ENCODE measurements around the gene DHPS.
A peak's percentile ranks its signal among the peaks of the same experiment; 100 is the strongest.

DHPS gene

GRCh38 chr19:12669270-12670158 lies 12.2 kb downstream of the DHPS start:
- Histone ChIP-seq H3K36me3 (ENCODE audit: control insufficient read depth, low read length) (peaks cover 34% of the 10 kb centered on the region), H3F3A (ENCODE audit: control insufficient read depth, insufficient read depth) (0 out of 2 replicates have a peak, but pooled peaks cover 3% of the 10 kb centered on the region), H3K4me3 (ENCODE audit: low read length) (peak overlapping the region; percentile 89), H3K79me2 (ENCODE audit: control insufficient read depth, low read length) (peaks cover 59% of the 10 kb centered on the region), H3K27ac (ENCODE audit: low read depth, low read length) (peak overlapping the region; percentile 70), H3K4me2 (ENCODE audit: low read length) (peak overlapping the region; percentile 92), H3K9me2 (replicated peaks; ENCODE audit: control insufficient read depth, low read length) (no peaks in the 10 kb centered on the region), H3K27me3 (ENCODE audit: control insufficient read depth, low read length) (no peaks in the 10 kb centered on the region), H3K9me3 (ENCODE audit: control insufficient read depth, insufficient read depth, low read length) (no peaks in the 10 kb centered on the region), H3K4me1 (ENCODE audit: control insufficient read depth, low read length) (peaks cover 43% of the 10 kb centered on the region), H4K20me1 (ENCODE audit: control insufficient read depth, insufficient read depth, low read depth, low read length) (no peaks in the 10 kb centered on the region)
- TF ChIP-seq, protein P1, sequence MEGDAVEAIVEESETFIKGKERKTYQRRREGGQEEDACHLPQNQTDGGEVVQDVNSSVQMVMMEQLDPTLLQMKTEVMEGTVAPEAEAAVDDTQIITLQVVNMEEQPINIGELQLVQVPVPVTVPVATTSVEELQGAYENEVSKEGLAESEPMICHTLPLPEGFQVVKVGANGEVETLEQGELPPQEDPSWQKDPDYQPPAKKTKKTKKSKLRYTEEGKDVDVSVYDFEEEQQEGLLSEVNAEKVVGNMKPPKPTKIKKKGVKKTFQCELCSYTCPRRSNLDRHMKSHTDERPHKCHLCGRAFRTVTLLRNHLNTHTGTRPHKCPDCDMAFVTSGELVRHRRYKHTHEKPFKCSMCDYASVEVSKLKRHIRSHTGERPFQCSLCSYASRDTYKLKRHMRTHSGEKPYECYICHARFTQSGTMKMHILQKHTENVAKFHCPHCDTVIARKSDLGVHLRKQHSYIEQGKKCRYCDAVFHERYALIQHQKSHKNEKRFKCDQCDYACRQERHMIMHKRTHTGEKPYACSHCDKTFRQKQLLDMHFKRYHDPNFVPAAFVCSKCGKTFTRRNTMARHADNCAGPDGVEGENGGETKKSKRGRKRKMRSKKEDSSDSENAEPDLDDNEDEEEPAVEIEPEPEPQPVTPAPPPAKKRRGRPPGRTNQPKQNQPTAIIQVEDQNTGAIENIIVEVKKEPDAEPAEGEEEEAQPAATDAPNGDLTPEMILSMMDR (IDR thresholded peaks at IDR 0.05; ENCODE audit: low read depth, low read length, poor library complexity, severe bottlenecking), result peak; percentile 9
- TF ChIP-seq EZH2phosphoT487 (IDR thresholded peaks at IDR 0.05; ENCODE audit: borderline replicate concordance, low read length), result no peak

- no peaks in the 10 kb centered on the region for H3K27me3 ChIP-seq (ENCODE audit: control insufficient read depth, low read length)
- H3K4me2 ChIP-seq (ENCODE audit: low read length), result peak overlapping the region; percentile 92
- H3K9me3 ChIP-seq (ENCODE audit: control insufficient read depth, insufficient read depth, low read length), result no peaks in the 10 kb centered on the region
- H3K4me3 ChIP-seq (ENCODE audit: low read length), result peak overlapping the region; percentile 89
- H3K27ac ChIP-seq (ENCODE audit: low read depth, low read length), result no peak overlapping the region
- H3K79me2 ChIP-seq (ENCODE audit: control insufficient read depth, low read length), result peaks cover 63% of the 10 kb centered on the region
- peaks cover 46% of the 10 kb centered on the region for H3K4me1 ChIP-seq (ENCODE audit: control insufficient read depth, low read length)
- H3K9me2 ChIP-seq (replicated peaks; ENCODE audit: control insufficient read depth, low read length), result no peaks in the 10 kb centered on the region
- H3K36me3 ChIP-seq (ENCODE audit: control insufficient read depth, low read length), result peaks cover 34% of the 10 kb centered on the region
- 0 out of 2 replicates have a peak, but pooled peaks cover 3% of the 10 kb centered on the region for H3F3A ChIP-seq (ENCODE audit: control insufficient read depth, insufficient read depth)
- no peaks in the 10 kb centered on the region for H4K20me1 ChIP-seq (ENCODE audit: control insufficient read depth, insufficient read depth, low read depth, low read length)
- TF ChIP-seq EZH2phosphoT487 (IDR thresholded peaks at IDR 0.05; ENCODE audit: borderline replicate concordance, low read length), result no peak
- TF ChIP-seq, protein P1 (IDR thresholded peaks at IDR 0.05; ENCODE audit: low read depth, low read length, poor library complexity, severe bottlenecking), result no peak
Observed at GRCh38 chr19:12668932-12669269, 12.8 kb downstream of the DHPS start.

DNA sequence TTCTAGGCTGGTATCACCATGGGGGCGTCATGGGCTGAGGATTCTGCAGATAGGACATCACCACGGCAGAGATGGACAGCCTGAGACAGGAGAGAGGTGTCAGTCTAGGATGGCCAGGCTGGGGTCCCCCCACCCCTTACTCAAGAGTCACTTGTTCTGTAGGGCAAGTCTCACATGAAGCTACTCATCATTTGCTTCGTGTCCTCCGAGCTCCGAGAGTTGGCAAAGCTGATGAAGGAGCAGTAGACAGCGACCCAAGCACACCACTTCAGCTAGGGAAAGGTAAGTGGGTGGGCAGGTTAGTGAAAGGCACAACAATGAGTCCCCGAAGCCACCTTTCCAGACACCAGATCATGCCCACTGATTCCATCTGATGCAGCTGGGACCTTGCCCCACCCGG lies 13.3 kb downstream of the DHPS start:
- Histone ChIP-seq H3K36me3 (ENCODE audit: control insufficient read depth, low read length) (peaks cover 36% of the 10 kb centered on the region), H3K79me2 (ENCODE audit: control insufficient read depth, low read length) (peaks cover 63% of the 10 kb centered on the region)

More for the DNA sequence above, 13.3 kb downstream of the DHPS start:
- Histone ChIP-seq H3K4me1 (ENCODE audit: control insufficient read depth, low read length) (peaks cover 46% of the 10 kb centered on the region), H3K27me3 (ENCODE audit: control insufficient read depth, low read length) (no peaks in the 10 kb centered on the region), H3K9me2 (replicated peaks; ENCODE audit: control insufficient read depth, low read length) (no peaks in the 10 kb centered on the region), H4K20me1 (ENCODE audit: control insufficient read depth, insufficient read depth, low read depth, low read length) (no peaks in the 10 kb centered on the region), H3K9me3 (ENCODE audit: control insufficient read depth, insufficient read depth, low read length) (no peaks in the 10 kb centered on the region), H3F3A (ENCODE audit: control insufficient read depth, insufficient read depth) (0 out of 2 replicates have a peak, but pooled peaks cover 3% of the 10 kb centered on the region), H3K4me2 (ENCODE audit: low read length) (peak overlapping the region; percentile 92), H3K4me3 (ENCODE audit: low read length) (peak overlapping the region; percentile 89), H3K27ac (ENCODE audit: low read depth, low read length) (no peak overlapping the region)
- TF ChIP-seq EZH2phosphoT487 (IDR thresholded peaks at IDR 0.05; ENCODE audit: borderline replicate concordance, low read length), result no peak
- TF ChIP-seq, protein P1 (IDR thresholded peaks at IDR 0.05; ENCODE audit: low read depth, low read length, poor library complexity, severe bottlenecking), result no peak

All from DOHH2 (cell line).